Ascending aorta (tissue), 2 donors: ENCODE results near the gene HS3ST4. TPM values are rescaled to one million over a fixed set of nuclear protein-coding genes. Genes with fewer than 3 reads are reported as not detected.

Source experiments
- DNase-seq, 2 donors: peaks; one replicate each; pipeline ENCODE4 v3.0.0-alpha.2; 2019; ENCODE audit warnings: low spot score in 2 of 2
- H3K27ac ChIP-seq, 2 donors: fragments of 200-600 bp; sonication (generic); one replicate each; pipeline ENCODE4 v1.5.1; 2016 to 2017; ENCODE audit warnings: mild to moderate bottlenecking in 1 of 2
- H3K27me3 ChIP-seq: fragments of 200-600 bp; sonication (generic); one replicate; pipeline ENCODE4 v1.5.1; 2017
- H3K36me3 ChIP-seq, 2 donors: fragments of 200-600 bp; sonication (generic); one replicate each; pipeline ENCODE4 v1.5.1; 2016
- H3K4me1 ChIP-seq, 2 donors: fragments of 200-600 bp; sonication (generic); one replicate each; pipeline ENCODE4 v1.5.1; 2016 to 2017; ENCODE audit warnings: mild to moderate bottlenecking in 1 of 2
- H3K4me3 ChIP-seq, 2 donors: fragments of 200-600 bp; sonication (generic); one replicate each; pipeline ENCODE4 v1.5.1; 2016 to 2017; ENCODE audit warnings: mild to moderate bottlenecking in 1 of 2
- H3K9me3 ChIP-seq, 2 donors: fragments of 200-600 bp; sonication (generic); one replicate each; pipeline ENCODE4 v1.5.1; 2016
- intact Hi-C: fragments of 100-400 bp; cut with DNase I; formaldehyde crosslinking; loops from one replicate; pipeline ENCODE4 v1.15.1; 2023
- total RNA-seq: library from RNA; depleted of rRNA; stranded (reverse); fragments of >200 nt; gene quantifications from one replicate; pipeline ENCODE4 v1.1.0, GENCODE V29; 2016
- TF ChIP-seq, protein P1 (sequence below), 3 experiments: fragments of 200-600 bp in 2 of 3; fragments of 450-650 bp in 1 of 3; sonication (generic) in 2 of 3; IDR thresholded peaks; one replicate each; pipeline ENCODE4 v1.5.1; 2016 to 2019; ENCODE audit warnings: antibody characterized with exemption in 3 of 3, mild to moderate bottlenecking in 1 of 3, moderate library complexity in 1 of 3

HS3ST4 gene
- total RNA-seq, 1 donor from 2014 or later = not detected

DNA sequence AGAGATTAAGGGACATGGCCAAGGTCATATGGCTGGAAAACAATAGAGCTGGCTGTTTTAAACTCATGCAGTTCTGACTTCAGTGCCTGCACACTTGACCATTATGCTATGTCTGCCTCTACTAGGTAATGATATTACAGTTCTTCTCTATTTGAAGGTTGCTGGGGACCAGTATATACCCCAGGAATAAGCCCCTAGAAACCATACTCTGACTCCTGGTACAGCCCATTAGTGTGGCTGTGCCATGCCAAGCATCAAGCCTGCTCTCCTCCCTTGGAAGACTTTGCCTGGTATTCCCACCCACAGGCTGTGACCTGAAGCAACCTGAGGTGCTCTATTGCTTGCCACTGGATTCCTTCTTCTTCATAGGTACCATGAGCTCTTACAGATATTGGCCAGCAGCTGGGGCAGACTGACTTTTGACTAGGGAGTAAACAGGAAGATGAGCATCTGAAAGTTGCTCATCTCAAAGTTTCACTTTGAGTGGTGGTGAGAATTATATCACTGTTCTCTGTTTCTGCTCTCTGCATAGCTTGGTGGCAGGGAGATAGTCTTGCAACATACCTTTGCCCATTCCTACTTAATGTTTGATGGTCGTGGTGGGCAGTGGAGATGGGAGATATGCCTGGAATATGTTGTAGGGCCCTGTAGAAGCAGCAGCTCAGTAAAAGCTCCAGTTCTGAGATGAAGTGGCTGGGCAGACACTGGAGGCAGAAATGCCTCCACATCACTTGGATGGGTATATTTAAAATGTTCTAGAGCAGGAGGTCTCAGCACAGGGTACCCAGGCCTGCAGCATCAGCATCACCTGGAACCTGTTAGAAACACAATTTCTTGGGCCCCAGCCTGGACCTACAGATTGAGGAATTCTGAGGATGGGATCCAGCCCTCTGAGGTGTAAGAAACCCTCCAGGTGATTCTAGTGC is 274.7 kb downstream of the HS3ST4 start:
- intact Hi-C loops = no loop called here
- Histone ChIP-seq H3K4me1 (no peaks in the 10 kb centered on the region), H3K27me3 (no peaks in the 10 kb centered on the region), H3K4me3 (no peak overlapping the region), H3K27ac (no peak overlapping the region), H3K36me3 (no peaks in the 10 kb centered on the region), H3K9me3 (no peaks in the 10 kb centered on the region)
- DNase-seq = no peak
- TF ChIP-seq, protein P1, sequence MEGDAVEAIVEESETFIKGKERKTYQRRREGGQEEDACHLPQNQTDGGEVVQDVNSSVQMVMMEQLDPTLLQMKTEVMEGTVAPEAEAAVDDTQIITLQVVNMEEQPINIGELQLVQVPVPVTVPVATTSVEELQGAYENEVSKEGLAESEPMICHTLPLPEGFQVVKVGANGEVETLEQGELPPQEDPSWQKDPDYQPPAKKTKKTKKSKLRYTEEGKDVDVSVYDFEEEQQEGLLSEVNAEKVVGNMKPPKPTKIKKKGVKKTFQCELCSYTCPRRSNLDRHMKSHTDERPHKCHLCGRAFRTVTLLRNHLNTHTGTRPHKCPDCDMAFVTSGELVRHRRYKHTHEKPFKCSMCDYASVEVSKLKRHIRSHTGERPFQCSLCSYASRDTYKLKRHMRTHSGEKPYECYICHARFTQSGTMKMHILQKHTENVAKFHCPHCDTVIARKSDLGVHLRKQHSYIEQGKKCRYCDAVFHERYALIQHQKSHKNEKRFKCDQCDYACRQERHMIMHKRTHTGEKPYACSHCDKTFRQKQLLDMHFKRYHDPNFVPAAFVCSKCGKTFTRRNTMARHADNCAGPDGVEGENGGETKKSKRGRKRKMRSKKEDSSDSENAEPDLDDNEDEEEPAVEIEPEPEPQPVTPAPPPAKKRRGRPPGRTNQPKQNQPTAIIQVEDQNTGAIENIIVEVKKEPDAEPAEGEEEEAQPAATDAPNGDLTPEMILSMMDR (IDR thresholded peaks at IDR 0.05) = no peak

DNA sequence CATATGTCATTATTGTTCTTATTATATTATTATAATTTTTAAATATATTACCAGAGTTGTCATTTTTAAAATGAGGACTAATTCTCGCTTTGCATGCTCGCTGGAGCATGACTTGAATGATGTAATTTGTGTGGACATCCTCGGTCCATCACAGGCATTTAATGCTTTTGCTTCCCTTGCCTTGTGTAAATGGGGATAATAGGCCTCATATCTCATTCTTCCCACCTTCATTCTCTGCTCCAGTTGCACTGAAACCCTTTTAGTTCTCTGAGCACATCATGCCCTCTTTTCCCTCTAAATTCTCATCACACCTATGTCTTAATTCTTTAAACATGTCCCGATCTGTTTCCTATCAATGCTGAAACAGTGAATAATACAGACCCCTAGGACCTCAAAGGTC is 285.4 kb downstream of the HS3ST4 start:
- DNase-seq = no peak
- TF ChIP-seq, protein P1 (IDR thresholded peaks at IDR 0.05) = no peak
- Histone ChIP-seq H3K9me3 (no peaks in the 10 kb centered on the region), H3K27me3 (no peaks in the 10 kb centered on the region), H3K4me3 (no peak overlapping the region), H3K4me1 (no peaks in the 10 kb centered on the region), H3K27ac (no peak overlapping the region), H3K36me3 (no peaks in the 10 kb centered on the region)
- intact Hi-C loops = no loop called here

DNA sequence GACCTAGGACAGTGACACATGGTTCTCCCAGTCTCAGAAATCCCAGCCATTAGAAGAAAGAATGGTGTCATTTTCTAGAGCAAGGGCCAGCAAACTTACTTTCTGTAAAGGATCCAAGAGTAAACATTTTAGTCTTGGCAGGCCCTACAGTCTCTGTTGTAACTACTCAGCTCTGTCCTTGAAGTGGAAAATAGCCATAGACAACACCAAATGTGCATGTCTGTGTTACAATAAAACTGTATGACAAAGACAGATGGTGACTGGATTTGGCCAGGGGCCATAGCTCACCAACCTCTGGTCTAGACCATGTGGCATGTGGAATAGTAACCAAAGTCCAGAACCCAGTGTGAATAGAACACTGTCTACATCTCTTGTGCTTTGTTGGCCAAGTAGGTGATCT is 286.5 kb downstream of the HS3ST4 start:
- Histone ChIP-seq H3K27ac (no peak overlapping the region), H3K27me3 (no peaks in the 10 kb centered on the region), H3K36me3 (no peaks in the 10 kb centered on the region), H3K9me3 (no peaks in the 10 kb centered on the region), H3K4me1 (no peaks in the 10 kb centered on the region), H3K4me3 (no peak overlapping the region)
- TF ChIP-seq, protein P1 (IDR thresholded peaks at IDR 0.05) = no peak
- intact Hi-C loops = no loop called here
- DNase-seq = no peak

DNA sequence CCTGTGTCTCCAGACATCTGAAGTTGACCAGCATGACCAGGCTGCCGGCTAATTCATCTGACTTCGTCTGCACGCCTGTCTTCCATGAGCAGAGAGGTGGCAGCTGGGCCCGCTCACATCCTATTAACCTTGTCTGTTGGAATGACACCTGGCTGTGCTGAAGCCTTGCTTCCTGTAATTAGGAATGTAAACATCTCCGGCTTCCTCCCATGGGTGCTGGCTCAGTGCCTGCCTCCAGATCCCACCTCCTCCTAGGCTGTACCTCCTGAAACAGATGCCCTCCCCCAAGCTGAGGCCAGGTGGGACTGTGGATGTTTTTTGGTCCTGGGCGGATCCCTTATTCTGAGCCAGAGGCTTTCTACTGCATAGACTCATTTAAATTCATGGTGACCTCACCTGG is 296.3 kb downstream of the HS3ST4 start:
- H3K4me1 ChIP-seq = no peaks in the 10 kb centered on the region
- TF ChIP-seq, protein P1 (IDR thresholded peaks at IDR 0.05) = no peak
- DNase-seq = no peak
- H3K9me3 ChIP-seq = no peaks in the 10 kb centered on the region
- H3K27ac ChIP-seq = no peak overlapping the region
- no peaks in the 10 kb centered on the region for H3K27me3 ChIP-seq
- H3K36me3 ChIP-seq = no peaks in the 10 kb centered on the region
- H3K4me3 ChIP-seq = no peak overlapping the region
- intact Hi-C loops = loop anchor here (10.0 kb wide), 1 partner anchor 57 kb away; no protein-coding TSS in a partner anchor

DNA sequence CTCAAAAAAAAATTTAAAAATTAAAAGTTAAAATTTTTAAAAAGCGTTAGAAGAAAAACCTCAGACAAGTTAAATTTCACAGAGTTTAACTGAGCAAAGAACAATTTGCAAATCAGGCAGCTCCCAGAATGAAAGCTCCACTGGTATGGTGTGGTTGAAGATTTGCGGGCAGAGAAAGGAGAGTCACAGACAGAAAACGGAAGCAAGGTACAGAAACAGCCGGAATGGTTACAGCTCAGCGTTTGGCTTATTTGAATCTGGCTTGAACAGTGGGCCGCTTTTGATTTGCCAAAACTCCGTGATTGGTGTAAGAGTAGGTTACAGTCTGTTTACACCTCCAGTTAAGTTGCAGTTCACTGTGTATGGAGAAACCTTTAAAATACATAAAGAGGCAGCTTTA is 297.1 kb downstream of the HS3ST4 start:
- intact Hi-C loops = loop anchor here (10.0 kb wide), 1 partner anchor 56 kb away; no protein-coding TSS in a partner anchor
- TF ChIP-seq, protein P1 (IDR thresholded peaks at IDR 0.05) = no peak

More for the DNA sequence above, 297.1 kb downstream of the HS3ST4 start:
- Histone ChIP-seq H3K27me3 (no peaks in the 10 kb centered on the region), H3K27ac (no peak overlapping the region), H3K4me3 (no peak overlapping the region), H3K36me3 (no peaks in the 10 kb centered on the region), H3K9me3 (no peaks in the 10 kb centered on the region), H3K4me1 (no peaks in the 10 kb centered on the region)
- DNase-seq = no peak
